Fibroblast of upper back skin (primary cell): ENCODE results near the gene FANCF.
A peak's percentile ranks its signal among the peaks of the same experiment; 100 is the strongest.

ENCODE experiments used
- DNase-seq: peaks from one replicate; pipeline ENCODE4 v3.0.0-alpha.2; 2013

FANCF gene

DNA sequence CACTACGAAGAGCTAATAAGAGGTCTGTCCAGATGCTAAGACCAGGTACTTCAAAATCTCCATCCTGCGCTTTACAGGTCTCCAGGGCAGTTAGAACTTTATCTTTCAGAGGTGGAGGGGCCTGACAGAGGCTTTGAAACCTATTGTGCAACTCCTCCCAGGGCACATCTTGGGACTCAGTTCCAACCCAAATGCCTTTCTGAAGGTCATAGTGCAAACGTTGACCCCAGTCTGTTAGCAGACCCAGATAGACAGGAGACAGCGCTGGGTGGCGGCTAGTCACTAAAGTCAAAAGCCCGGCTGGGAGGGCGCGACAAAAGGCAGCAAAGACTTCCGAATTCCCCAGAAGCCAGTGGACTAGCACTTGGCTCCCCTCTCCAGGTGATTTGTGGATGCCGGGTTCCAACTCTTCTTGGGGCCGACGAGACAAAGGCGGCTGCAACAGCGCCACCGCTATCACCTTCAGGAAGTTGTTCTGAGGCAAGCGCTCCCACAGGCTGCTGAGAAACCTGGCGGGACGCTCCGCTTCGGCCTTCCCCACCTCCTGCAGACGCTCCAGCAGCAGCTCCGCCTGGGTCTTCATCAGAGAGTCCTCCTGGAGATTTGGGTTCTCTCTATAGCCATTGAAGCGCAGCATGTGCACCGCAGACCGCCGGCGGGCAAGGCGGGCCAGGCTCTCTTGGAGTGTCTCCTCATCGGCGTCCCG lies 728 bp downstream of the FANCF start:
- peak; percentile 63 for DNase-seq

DNA sequence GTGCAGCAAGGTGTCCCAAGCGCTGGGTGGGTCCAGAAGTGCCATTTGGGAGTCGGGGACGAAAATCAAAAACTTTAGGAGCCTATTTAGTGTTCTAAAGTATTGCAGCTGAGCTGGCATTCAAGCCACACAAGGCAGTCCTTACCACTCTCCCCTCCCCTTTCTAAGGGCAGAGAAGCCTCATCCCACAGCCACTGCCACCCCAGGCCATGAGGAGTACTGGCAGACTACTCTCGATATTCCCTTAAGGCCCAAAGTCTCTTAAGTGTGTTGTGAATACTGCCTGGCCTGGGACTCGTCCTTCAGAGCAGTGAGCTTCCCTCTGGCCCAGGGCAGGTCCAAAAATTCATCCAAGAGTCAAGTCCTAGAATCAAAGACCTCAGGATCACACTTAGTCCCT lies 7.8 kb downstream of the FANCF start:
- no peak for DNase-seq

DNA sequence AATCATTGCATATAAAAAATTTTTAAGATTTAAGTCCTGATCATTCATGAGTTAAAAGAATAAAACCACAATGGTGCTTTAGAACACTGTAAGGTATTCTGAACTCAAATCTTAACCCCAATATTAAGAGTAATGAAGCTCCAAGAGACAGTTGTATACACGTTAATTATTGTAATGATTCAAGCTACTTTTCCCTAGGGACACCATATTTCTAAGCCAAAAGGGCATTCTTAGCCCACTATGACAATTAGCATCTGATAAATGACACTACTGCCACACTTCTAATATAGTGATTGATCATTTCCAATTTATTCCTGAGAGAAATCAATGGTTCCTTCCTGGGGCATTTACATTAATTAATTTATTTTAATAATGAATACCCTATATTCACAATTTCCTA lies 21.7 kb downstream of the FANCF start:
- no peak for DNase-seq

DNA sequence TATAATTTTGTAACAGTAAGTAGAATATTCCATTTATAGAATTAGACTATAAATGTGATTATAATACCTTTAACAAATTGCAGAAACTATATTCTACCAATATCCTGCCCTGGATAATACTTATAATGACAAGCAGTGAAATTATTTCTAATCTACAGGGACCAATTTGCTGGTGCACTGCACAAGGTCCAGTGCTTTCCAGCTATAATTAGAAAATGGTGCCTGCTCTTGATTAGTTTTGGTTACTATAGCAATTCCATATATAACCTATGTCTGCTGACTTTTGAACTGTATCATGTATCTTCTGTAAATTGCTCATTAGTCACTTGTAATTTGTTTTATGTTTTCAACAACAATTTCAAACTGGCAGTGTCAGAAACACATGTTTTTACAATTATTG lies 23.1 kb downstream of the FANCF start:
- DNase-seq = no peak

DNA sequence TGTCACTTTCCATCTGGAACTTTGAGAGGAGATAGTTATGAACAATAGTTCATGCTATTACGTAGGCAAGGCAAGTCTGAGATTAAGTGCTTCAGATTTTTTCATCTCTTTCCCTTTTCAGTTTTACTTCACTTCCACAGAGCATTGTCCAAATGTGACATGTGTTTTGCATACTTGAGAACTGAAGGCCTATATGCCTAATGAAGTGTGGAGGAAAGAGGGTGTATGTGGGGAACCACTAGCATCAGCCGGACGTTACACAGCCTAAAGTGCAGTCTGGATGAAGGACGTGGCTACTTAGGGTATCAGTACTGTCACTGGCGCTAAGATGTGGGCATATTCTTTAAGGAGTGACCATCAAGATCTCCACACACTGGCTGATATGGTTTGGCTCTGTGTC lies 26.2 kb downstream of the FANCF start:
- no peak for DNase-seq

DNA sequence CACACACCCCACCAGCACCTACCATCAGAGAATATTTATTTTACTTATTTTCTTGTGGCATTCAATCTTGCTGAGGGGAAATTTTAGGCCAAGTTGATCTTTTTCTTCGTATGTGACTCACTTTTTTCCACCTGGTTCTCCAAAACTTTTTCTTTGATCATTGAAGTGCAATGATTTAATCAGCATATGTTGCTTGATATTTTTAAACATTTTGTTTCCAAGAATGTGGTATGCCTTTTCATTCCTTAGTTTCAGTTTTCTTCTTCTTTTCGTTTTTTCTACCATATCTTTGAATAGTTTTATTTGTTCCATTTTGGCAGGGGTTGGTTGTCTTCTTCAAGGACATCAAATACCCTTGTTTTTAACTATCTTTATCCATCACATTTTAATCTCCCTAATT lies 28.6 kb downstream of the FANCF start:
- no peak for DNase-seq

DNA sequence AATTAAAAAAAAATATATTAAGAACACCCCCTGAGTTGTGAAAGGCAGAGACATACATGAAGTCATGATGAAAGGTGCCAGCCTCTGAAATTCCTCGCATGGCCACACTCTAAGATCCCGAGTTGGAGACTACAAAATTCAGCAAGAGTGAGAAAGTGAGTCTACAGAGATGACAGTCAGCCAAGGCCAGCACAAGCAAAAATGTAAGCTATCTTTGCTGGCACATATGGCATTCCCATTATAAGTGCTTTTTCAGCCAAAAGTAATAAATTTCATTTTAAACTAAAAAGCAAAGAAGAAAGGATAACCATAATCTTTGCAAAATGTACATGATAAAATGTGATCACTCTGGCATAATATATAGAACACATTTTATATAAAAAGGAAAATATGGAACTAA lies 40.6 kb downstream of the FANCF start:
- DNase-seq = no peak

DNA sequence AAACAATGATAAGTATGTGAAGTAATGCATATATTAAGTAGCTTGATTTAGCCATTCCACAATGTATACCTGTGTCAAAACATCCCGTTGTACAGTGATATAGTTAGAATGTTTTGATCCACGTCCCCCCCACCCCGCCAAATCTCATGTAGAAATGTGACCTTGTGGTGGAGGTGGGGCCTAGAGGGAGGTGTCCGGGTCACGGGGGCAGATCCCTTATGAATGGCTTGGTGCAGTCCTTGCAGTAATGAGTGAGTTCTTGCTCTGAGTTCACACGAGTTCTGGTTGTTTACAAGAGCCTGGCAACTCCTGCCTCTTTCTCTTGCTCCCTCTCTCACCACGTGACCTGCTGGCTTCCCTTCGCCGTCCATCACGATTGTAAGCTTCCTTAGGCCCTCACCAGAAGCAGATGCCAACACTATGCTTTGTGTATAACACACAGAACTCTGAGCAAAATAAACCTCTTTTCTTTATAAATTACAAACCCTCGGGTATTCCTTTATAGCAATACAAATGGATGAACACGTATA lies 41.6 kb downstream of the FANCF start:
- no peak for DNase-seq

DNA sequence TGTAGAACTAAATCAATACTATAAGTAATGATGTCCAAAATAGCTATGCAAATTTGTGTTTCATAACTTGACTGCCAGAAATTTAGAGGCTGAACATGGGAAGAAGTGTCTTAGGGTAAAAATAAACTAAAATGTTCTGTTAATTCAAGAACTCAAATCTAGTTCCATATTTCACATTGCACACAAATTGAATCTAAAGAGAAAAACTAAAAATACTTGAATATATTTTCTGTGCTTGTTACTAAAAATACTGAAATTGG lies 43.5 kb downstream of the FANCF start:
- DNase-seq = no peak

DNA sequence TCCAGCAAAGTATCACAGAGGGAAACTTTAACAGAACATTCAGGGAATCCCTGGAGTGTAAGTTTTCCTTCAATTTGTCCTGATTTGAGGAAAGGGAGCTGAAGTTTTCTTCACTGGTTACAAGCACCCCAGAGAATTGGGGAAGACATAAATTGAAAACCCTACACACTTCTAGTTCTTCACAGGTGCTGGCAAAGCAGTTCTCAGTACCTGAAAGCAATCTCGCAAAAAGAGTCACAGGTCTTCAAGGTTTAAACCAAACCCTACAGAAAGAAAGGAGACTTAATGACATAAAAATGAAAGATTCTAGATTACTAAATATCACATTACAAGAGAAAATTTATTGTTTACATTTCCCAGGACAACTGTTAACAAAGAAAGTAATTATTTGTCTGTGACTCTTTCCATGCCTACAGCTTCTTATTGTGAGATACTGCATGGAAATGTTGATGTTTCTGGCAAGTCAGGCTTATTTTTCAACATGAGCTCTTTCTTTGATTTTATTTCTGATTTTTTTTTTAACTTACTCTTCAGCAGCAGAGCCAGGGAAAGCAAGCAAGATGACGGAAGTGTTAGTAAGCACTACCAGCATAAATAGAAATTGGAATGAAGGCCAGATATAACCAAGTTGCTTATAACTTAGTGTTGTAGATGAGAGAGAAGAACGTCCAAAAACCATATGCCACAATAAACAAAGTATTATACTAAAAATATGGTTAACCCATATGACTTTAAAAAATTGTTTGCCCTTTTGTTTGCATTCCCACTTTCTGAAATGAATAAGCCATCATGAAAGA lies 44.1 kb downstream of the FANCF start:
- DNase-seq = no peak

DNA sequence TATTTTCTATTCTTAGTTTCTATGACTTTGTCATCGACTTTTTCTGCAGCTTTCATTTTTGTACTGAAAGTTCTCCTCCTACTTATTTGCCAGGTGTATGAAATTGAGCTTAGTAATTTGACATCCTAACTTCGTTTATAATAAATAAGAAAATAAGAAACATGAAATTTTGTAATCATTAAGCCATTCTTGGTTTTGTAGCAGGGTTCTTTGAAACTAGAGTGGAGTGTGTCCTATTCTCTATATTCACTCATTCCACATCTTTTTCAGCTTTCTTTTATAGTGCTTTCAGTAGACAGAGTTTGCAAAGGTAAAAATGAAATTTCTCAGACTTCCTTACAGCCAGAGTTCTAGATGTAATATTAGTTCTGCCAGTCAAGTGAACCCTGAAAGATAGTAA lies 47.8 kb downstream of the FANCF start:
- DNase-seq = no peak
